Amniotic stem cell (primary cell): ENCODE data around the gene PTGER3.
A peak's percentile ranks its signal among the peaks of the same experiment; 100 is the strongest.

Experiments
- DNase-seq: peaks from one replicate; lab custom pipeline; 2025; lab: John Stamatoyannopoulos, UW

PTGER3 gene

DNA sequence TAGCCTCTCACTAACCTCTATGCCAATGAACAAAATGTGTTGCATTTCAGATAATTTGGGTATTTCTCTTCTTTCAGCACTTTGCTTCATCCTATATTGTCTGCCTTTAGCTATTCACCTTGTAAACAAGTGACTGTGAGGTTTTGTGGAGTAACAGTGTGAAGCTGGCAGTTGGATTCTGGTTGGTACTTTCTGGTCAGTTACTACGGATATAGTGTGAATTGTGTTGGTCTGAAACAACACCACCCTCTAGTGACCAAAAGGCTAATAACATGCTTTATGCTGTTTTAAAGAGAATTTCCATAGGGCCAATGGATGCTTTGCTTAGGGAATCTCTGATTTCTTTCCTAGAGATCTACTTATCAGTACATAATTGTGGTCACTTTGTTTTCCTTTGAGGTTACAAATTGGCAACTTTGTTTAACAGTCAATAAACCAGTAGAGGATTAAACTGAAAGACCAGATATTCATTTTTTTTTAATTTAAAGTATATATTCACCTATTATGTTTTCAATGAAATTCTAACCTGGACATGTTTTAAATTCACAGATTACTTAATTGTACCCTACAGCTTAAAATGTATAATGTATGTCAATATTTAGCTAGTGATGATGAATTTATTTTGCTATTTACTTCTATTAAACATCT lies 2.5 kb upstream of the PTGER3 start:
- peak; percentile 69 for DNase-seq

DNA sequence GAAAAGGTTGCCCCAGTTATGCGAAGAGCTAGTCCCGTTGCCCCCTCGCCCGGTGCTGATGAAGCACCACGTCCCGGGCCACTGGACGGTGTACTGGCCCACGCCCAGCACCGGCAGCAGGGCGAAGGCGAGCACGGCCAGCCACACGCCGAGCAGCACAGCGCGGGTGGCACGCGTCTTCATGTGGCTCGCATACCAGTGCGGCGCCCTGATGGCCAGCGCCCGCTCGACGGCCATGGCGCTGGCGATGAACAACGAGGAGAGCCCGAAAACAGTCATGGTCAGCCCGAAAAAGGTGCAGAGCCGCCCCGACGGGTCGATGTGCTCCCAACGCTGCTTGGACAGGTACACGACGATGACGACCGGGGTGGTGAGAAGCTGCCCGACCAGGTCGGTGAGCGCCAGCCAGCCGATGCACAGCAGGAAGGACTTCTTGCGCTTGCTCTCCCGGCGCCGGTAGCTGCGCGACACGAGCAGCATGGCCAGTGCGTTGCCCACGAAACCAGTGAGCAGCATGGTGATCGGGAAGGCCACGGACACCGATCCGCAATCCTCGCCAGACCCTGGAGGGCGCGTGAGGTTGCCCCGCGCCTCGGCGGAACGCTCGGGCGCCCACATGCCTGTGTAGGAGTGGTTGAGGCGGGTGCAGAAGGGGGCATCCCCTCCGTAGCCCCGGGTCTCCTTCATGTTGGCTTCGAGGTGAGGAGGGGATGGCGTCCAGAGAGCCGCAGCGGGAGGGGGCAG lies 553 bp downstream of the PTGER3 start:
- DNase-seq, result no peak

DNA sequence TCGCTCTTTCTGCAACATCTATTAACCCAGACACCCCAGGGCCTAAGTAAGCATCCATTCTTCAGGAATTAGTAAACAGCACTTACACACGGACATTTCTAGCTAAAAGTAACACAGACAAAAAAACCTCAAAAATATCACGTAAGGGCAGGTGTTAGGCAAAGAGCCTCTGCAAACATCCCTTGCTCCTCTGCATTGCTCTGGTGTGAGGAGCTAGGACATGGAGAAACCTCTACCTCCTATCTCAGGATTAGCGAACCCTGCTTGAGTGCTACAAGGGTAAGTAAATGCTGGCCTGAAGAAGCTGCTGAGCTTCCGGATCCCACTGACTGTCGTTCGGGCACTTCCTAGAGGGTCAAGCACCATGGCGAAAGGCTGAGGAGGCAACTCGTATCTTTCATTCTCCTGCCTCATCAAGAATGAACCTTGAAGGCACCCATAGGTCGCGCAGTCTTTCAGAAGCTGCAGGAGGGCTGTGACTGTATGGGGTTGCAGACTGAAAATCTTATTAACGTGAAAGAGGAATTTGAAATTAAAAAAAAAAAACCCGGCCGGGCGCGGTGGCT lies 2.1 kb downstream of the PTGER3 start:
- no peak for DNase-seq

DNA sequence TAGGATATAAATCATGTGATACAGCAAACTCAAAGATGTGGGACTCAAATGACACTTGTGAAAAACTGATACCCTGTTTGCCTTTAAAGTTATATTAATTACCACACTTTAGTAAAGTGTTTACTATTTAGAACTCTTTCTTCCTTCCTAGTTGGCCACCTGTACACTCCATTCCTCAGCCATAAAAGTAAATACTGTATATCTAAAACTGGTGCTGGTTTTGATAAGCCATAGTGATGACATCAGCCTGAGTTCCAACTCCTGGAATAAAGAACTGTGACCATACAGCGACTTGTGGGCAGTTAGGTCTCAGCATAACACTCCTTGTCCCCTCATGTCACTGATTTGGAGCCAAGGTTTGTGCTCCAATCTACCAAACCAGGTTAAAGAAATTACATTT lies 2.8 kb downstream of the PTGER3 start:
- DNase-seq, result no peak

DNA sequence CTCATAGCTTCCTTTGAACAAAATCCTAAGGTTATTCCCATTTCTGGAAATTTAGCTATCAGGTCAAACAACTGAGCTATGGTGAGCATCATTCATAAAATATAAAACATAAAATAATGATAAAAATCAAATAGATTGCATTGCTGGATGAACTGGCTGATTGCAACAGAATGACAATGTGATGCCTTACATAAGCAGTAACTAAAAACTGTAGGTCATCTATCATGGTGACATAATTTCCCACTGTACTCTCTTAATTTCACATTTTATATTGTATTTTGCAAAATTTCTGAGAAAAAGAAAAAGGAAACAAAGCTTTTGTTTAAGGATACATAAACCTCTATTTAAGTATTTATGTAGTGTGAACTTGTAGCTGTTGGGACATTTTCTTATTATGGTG lies 4.6 kb downstream of the PTGER3 start:
- DNase-seq, result no peak

DNA sequence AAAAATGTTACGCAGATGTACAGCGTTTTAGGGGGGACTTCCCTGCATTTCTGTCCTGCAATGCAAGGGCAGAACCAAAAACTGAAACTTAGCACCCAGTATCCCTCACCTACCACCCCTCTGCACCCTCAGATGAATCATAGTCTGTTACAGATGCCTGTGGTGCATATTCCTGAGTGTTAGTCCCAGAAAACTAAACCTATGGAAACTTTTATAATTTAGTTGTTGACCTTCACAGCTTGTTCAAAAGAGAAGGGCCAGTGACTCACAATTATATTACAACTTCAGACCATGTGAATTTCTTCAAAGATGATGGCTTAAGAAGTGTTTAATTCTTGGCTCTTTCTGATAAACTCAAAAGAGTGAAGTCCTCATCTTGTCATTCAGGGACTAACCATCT lies 5.8 kb downstream of the PTGER3 start:
- DNase-seq, result no peak

DNA sequence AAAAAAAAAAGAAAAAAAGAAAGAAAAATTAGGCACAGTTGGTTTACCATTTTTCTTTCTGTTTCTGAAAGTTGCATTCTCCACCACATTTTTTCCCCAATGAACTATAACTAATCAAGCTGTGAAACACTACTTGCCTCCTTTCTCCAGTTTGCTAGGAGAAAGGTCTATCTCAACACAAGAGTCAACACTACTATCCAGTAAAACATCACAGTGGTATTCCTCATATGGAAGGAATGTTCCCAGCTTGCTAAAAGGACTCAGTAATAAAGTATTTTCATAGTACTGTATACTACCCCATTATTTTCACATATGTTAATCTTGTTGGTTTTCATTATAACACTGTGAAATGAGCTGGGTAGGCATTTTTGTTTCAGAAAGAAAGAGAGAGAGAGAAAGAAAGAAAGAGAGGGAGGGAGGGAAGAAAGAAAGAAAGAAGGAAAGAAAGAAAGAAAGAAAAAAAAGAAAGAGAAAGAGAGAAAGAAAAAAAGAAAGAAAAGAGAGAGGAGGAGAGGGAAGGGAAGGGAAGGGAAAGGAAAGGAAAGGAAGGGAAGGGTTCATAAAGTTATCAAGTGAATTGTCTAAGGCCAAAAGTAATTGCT lies 7.9 kb downstream of the PTGER3 start:
- no peak for DNase-seq

DNA sequence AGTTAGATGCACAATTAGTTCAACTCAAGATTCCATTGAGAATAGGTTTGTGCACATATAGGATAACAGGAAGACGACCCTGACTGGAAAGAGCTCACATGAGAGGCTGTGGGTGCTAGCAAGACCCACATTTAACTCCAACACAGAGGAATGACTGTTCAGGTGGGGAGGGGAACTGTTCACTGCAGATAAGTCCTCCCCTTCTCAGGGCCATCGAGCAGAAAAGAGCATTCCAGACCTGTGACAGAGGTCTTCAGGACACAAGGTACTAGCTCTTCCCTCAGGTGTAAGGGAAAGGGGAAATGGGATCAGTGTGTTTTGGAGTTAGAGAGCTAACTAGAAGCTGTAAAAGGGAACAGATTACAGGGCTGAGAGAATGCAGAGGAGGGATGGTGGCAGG lies 8.7 kb downstream of the PTGER3 start:
- no peak for DNase-seq

DNA sequence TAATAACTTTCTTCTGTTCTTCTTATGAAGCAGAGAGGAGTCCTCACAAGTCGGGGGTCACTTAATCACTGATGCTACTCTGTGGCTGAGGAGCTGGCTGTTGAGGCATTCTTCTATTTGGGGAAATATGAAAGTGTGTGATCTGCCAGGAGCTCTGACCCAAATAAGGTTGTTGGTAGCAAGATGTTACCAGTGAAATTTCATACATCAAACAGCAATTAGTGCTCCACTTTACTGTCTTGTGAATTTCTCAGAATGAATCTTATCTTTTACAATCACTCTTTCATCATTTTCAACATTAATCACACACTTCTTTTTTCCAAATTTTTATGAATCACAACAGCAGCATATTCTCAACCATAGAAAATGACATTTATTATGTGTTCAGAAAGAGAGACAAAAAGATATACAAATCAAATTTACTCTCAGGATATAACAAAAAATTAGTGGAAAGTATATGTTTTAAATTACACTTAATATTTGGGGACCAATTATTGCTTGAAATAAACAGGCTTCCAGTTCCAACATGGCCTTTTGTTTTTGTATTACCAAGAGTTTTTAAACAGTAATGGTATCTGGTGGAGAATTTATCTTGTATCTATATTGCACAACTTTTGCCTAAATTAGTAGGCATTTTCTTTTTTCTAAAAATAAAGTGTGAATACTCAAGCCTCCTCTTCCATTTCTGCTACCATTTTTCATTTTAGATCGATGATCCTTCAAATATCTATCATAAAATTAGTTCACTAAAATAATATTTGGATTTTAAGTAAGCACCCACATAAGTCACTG lies 9.6 kb downstream of the PTGER3 start:
- no peak for DNase-seq

DNA sequence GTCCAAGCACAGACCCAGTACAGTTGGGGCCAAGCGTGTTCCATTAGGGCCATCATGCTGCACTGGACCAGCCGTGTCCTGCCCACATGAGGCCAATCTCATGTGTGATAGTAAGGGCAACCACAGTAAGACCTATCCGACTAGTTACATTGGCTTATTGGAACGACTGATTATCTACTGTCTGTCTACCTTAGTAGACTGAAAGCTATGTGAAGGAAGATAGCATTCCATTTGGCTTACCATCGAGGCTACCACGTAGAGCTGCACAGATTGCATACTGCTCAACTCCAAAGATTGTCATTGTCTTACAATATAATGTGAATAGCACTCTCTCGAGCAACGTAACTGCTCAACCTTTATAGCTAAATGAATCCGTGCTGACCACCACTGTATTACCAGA lies 10.6 kb downstream of the PTGER3 start:
- DNase-seq, result no peak

DNA sequence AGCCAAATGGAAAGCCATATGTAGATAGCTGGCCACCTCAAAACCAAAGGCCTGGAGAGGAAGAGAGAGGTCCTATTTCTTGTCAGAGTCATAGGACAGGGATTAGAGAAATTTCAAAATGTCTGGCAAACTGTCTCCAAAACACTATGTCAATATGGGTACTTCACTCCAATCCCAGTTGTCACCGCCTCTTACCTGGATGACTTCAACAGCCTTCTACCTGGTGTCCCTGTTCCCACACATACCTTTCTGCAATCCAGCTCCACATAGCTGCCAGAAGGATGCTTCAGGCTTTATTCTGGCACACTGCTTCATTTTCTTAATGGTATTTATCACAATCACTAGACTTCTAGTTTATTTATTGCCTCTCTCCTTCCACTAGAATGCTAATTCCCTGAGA lies 14.5 kb downstream of the PTGER3 start:
- DNase-seq, result no peak

DNA sequence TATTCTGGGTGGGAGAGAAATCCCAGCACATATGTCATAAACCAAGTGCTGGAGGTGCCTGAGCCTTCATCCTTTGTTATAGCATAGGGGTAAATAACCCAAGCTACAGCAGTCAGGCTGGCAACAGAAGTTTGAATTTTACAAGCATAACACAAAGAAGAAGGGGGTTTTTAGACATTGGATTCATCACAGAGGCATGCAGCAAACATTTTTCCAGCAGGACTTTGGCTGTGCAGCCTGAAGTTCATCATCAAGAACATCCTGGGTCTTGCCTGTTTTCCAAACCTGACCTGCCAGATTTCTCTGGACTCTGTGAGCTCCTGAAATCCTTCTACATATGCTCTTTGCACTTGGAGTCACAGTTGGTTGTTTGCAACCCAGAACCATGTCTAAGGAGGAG lies 16.2 kb downstream of the PTGER3 start:
- DNase-seq, result no peak

DNA sequence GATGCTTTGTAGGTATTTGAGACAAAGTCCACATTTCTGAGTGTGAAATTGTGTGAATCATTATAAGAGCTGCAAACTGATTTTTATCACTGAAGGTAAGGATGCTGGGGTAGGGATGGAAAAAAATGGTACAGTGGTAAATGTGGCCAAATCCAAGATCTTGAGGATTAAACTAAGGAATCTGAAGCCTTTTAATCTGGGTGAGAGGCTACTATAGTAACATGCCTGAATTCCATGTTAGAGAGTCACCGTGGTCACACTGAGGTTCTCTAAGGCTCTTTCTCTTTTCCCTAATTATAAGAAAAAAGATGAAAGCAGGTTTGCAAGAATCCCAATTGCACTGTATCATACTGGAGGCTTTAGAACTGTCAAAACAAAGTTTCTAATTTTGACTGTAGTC lies 17.6 kb downstream of the PTGER3 start:
- no peak for DNase-seq

DNA sequence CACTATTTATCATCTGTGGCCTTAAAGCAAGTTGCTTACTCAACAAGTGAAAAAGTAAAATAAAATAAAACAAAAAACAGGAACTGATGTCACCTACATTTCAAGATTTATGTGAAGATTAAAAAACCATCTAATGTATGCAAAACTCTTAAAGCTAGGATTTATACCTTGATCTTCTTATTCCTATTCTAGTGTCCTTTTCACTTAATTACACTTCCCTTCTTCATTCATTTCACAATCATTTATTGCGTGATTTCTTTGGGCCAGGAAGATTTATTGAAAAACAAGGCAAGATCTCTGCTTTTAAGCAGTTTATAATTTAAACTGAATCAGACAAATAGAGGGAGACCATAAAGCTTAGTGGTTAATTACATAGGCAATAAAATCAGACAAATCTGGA lies 18.6 kb downstream of the PTGER3 start:
- no peak for DNase-seq

DNA sequence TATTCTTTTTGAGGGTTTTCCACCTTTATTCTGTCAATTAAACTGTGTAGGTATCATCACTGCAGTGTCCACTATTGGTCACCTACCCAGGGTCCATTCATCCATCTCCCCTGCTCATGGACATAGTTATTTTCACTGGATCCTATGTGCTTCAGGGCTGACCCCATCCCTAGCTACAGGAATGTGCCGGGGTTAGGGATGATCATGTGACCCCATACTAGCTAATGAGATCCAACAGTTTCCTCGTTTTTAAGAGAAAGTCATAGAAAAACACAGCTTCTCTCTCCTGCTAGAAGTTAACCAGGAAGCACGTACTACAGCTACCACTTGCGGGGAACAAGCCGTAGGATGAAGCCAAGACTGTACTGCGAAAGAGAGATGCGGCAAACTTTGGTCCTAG lies 19.6 kb downstream of the PTGER3 start:
- no peak for DNase-seq

DNA sequence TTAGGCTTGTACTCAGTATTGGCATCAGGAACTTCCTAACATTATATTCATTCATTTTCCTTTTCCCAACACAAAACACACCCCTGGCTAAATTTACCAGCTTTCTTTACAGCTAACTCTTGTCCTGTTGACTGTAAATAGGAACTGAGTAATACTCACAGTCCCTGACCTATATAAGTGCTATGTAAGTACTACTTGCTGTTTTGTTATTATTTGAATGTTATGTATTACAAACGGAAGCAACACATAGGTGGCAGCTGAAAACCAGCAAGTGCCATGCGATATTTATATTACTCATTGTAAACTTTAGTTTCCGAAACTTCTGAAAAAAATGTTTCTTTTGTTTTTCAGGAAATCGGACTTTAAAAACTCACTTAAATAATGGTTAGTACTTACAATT lies 21.5 kb downstream of the PTGER3 start:
- no peak for DNase-seq

DNA sequence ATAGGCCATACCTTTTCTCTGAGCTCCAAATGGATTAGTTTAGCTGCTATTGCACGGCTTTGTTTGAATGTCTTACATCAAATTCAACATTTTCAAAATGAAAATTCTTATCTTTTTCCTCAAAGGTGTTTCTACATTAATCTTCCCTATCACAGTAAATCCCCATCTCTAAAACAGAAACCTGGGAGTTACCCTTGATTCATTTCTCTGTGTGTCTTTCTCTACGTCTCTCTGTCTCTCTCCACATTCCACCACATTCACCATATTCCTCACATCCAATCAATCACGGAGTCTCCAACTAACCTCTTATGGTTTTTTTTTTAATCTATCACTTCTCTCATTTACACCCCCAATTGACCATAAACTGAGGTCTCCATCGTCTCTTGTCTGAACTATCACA lies 24.1 kb downstream of the PTGER3 start:
- no peak for DNase-seq

DNA sequence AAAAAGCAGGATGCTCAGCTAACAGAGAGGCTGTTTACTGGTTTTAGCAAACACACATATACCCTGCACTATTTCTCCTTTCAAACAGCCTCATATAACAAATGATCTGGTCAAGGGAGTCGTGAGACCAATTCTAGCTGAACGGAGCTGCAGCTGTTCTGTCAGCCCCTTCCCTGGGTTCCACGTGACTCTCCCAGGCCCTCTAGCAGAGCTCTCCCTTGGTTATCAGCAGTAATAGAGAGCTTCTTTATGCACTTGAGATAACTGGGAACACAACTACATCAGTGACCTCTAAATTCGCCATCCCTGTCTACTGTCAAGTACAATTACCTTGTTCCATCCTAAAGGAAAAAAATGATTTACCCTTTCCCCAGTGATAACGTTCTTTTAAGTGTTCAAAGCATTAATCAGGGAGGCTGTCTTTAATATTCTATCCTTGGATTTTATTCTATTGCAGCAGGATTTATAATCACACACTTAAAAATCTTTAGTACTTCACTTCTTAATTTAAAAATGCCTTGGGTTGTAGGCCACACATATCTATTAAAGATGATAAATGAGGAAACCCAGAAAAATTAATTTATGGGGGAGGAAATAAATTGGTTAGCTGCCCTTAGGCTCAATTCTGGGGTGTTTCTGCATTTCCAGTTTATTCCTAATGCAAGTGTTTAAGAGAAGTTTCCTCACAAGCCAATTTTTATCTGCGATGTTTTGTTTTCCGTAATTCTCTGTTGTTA lies 28.2 kb downstream of the PTGER3 start:
- DNase-seq, result no peak

DNA sequence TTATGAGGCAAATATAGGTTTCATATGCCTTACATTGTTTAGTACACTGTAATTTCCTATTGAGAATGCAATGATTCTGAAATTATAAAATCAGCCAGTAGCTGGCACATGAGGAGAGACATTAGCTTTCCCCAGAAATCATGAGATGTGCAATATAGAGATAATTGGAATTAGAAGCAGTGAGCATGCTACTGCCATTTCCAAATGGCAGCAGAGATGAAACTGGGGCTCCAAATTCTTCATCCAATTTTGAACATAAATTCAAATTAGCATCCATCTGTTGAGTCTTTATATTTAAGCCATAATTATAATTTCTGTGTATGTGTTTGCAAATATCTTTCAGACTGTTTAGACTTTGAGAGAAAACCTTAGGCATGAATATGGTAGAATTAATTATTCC lies 28.8 kb downstream of the PTGER3 start:
- no peak for DNase-seq

DNA sequence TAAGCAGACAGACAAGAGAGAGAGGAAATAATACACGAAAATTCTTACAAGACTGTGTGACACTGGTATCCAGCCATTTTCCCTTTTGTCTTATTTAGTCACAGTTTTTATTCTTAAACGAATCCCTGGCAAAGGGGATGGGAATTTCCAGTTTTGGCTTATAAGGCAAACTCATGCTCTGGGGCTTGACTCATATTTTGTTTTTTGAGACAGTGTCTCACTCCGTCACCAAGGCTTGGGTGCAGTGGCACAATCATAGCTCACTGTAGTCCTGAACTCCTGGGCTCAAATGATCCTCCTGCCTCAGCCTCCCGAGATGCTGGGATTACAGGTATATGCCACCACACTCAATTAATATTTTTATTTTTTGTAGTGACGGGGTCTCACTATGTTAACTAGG lies 31.9 kb downstream of the PTGER3 start:
- DNase-seq, result no peak

DNA sequence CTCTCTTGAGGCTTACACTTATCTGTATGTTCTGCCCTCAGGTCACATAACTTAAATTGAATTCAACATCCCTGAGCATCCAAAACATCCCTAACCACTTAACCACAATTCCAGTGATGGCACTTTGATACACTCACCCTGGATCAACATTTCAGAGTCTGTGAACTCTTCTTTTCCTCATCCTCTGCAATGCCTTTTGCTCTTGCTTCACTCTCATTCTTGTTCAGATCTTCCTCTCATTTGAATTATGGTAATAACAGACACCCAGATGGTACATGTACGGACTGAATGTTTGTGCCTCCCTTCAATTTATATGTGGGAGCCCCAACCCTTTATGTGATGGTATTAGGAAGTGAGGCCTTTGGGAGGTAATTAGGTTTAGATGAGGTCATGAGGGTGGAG lies 33.4 kb downstream of the PTGER3 start:
- DNase-seq, result no peak
